Measurements from ENCODE around the gene DCP1A.
"Not testable (repeated sequence)": the region's sequence is repeated elsewhere in the genome, so short reads cannot be mapped to it uniquely, and the experiment has no call there.

The DCP1A gene

GRCh38 chr3:53273146-53273670 lies 74.1 kb downstream of the DCP1A start:
- Histone ChIP-seq H3K36me3 (replicated peaks) (no peaks in the 10 kb centered on the region), H3K27ac (no peak overlapping the region), H3K4me3 (ENCODE audit: low read depth, low read length) (no peak overlapping the region), H3K27me3 (replicated peaks) (no peaks in the 10 kb centered on the region)
- DNase-seq, result no peak
- in situ Hi-C loops (cut with HindIII; ENCODE audit: low pct_ligation_motif_present, low sequenced_read_pairs), result no loop called here
- TF ChIP-seq CTCF (IDR thresholded peaks at IDR 0.05; ENCODE audit: low read depth, low read length, missing control alignments), result no peak

- peak overlapping the region; percentile 82 for H3K27ac ChIP-seq
- peak; percentile 91 for DNase-seq
- in situ Hi-C loops (cut with HindIII; ENCODE audit: low pct_ligation_motif_present, low sequenced_read_pairs), result no loop called here
- H3K27me3 ChIP-seq (replicated peaks), result no peaks in the 10 kb centered on the region
- no peak overlapping the region for H3K4me3 ChIP-seq (ENCODE audit: low read depth, low read length)
- TF ChIP-seq CTCF (IDR thresholded peaks at IDR 0.05; ENCODE audit: low read depth, low read length, missing control alignments), result no peak
- no peaks in the 10 kb centered on the region for H3K36me3 ChIP-seq (replicated peaks)
These were observed 77.2 kb downstream of the DCP1A start for GRCh38 chr3:53269888-53270880.

GRCh38 chr3:53269193-53269592 lies 78.2 kb downstream of the DCP1A start:
- H3K4me3 ChIP-seq (ENCODE audit: low read depth, low read length); DNase-seq; H3K36me3 ChIP-seq (replicated peaks); H3K27me3 ChIP-seq (replicated peaks); in situ Hi-C loops (cut with HindIII; ENCODE audit: low pct_ligation_motif_present, low sequenced_read_pairs); H3K27ac ChIP-seq: not testable (repeated sequence)

- Histone ChIP-seq H3K27ac (no peak overlapping the region), H3K4me3 (ENCODE audit: low read depth, low read length) (no peak overlapping the region), H3K36me3 (replicated peaks) (no peaks in the 10 kb centered on the region), H3K27me3 (replicated peaks) (no peaks in the 10 kb centered on the region)
- no peak for TF ChIP-seq CTCF (IDR thresholded peaks at IDR 0.05; ENCODE audit: low read depth, low read length, missing control alignments)
- no peak for DNase-seq
- in situ Hi-C loops (cut with HindIII; ENCODE audit: low pct_ligation_motif_present, low sequenced_read_pairs), result no loop called here
These were observed 79.6 kb downstream of the DCP1A start for GRCh38 chr3:53267766-53268165.

- no peak overlapping the region for H3K4me3 ChIP-seq (ENCODE audit: low read depth, low read length)
- H3K27ac ChIP-seq, result no peak overlapping the region
- TF ChIP-seq CTCF (IDR thresholded peaks at IDR 0.05; ENCODE audit: low read depth, low read length, missing control alignments), result no peak
- no peak for DNase-seq
- H3K27me3 ChIP-seq (replicated peaks), result no peaks in the 10 kb centered on the region
- in situ Hi-C loops (cut with HindIII; ENCODE audit: low pct_ligation_motif_present, low sequenced_read_pairs), result no loop called here
- H3K36me3 ChIP-seq (replicated peaks), result no peaks in the 10 kb centered on the region
These were observed 82.6 kb downstream of the DCP1A start for GRCh38 chr3:53264718-53265117.

- Histone ChIP-seq H3K36me3 (replicated peaks) (no peaks in the 10 kb centered on the region), H3K27ac (no peak overlapping the region), H3K4me3 (ENCODE audit: low read depth, low read length) (no peak overlapping the region), H3K27me3 (replicated peaks) (no peaks in the 10 kb centered on the region)
- DNase-seq, result no peak
- in situ Hi-C loops (cut with HindIII; ENCODE audit: low pct_ligation_motif_present, low sequenced_read_pairs), result no loop called here
- no peak for TF ChIP-seq CTCF (IDR thresholded peaks at IDR 0.05; ENCODE audit: low read depth, low read length, missing control alignments)
These were observed 83.4 kb downstream of the DCP1A start for GRCh38 chr3:53263907-53264306.

Data from brain microvascular endothelial cell (primary cell).